OCI-LY1 (cell line): ENCODE results near the gene SDC1.

Experiments
- H2AFZ ChIP-seq: fragments of 200-600 bp; sonication (generic), shearing (Covaris generic); 2 replicates; pipeline ENCODE4 v1.6.0; 2014; ENCODE audit warnings: antibody characterized with exemption, mild to moderate bottlenecking, low read length
- H3F3A ChIP-seq: fragments of 200-600 bp; sonication (generic), shearing (Covaris generic); 2 replicates; pipeline ENCODE4 v1.6.0; 2014; ENCODE audit warnings: mild to moderate bottlenecking, antibody characterized with exemption, low read length, moderate library complexity; ENCODE audit not compliant: insufficient read depth
- H3K27ac ChIP-seq: fragments of 200-600 bp; sonication (generic); 2 replicates; pipeline ENCODE4 v1.5.1; 2014; ENCODE audit warnings: low read length, mixed run types, mild to moderate bottlenecking, low read depth; ENCODE audit not compliant: poor library complexity, severe bottlenecking
- H3K27me3 ChIP-seq: fragments of 200-600 bp; sonication (generic); 2 replicates; pipeline ENCODE4 v1.6.0; 2014; ENCODE audit warnings: antibody characterized with exemption, mild to moderate bottlenecking, low read length, moderate library complexity; ENCODE audit not compliant: insufficient read depth
- H3K36me3 ChIP-seq: fragments of 200-600 bp; sonication (generic); 2 replicates; pipeline ENCODE4 v1.6.1; 2014; ENCODE audit warnings: mild to moderate bottlenecking, antibody characterized with exemption, low read length, moderate library complexity, mixed read lengths; ENCODE audit not compliant: insufficient read depth
- H3K4me1 ChIP-seq: fragments of 200-600 bp; sonication (generic); 2 replicates; pipeline ENCODE4 v1.5.1; 2014; ENCODE audit warnings: mild to moderate bottlenecking, low read length, moderate library complexity; ENCODE audit not compliant: insufficient read depth, severe bottlenecking
- H3K4me2 ChIP-seq: fragments of 200-600 bp; sonication (generic), shearing (Covaris generic); 2 replicates; pipeline ENCODE4 v1.6.1; 2014; ENCODE audit warnings: low read length
- H3K4me3 ChIP-seq: fragments of 200-600 bp; sonication (generic); 2 replicates; pipeline ENCODE4 v1.5.1; 2014; ENCODE audit warnings: low read length, low read depth, mild to moderate bottlenecking, mixed read lengths; ENCODE audit not compliant: poor library complexity, severe bottlenecking
- H3K79me2 ChIP-seq: fragments of 200-600 bp; shearing (Covaris generic); 2 replicates; pipeline ENCODE4 v1.6.1; 2016; ENCODE audit warnings: mixed run types, low read length, mixed read lengths; ENCODE audit not compliant: insufficient read depth
- H3K9ac ChIP-seq: fragments of 200-600 bp; sonication (generic), shearing (Covaris generic); 2 replicates; pipeline ENCODE4 v1.6.1; 2014; ENCODE audit warnings: mild to moderate bottlenecking, low read length, mixed read lengths
- H3K9me2 ChIP-seq: fragments of 200-600 bp; sonication (generic), shearing (Covaris generic); 2 replicates; pipeline ENCODE4 v1.6.1; 2014; ENCODE audit warnings: low read depth, mild to moderate bottlenecking, low read length, mixed read lengths
- H3K9me3 ChIP-seq: fragments of 200-600 bp; shearing (Covaris generic); 2 replicates; pipeline ENCODE4 v1.6.1; 2014; ENCODE audit warnings: low read length, mixed read lengths
- H4K20me1 ChIP-seq: fragments of 200-600 bp; sonication (generic), shearing (Covaris generic); 2 replicates; pipeline ENCODE4 v1.6.0; 2016; ENCODE audit warnings: mild to moderate bottlenecking, low read length; ENCODE audit not compliant: insufficient read depth
- CTCF ChIP-seq: fragments of 200-600 bp; sonication (generic), shearing (Covaris generic); IDR thresholded peaks from 2 replicates; pipeline ENCODE4 v1.5.1; 2017; ENCODE audit warnings: mild to moderate bottlenecking, antibody characterized with exemption, low read length, moderate library complexity, mixed read lengths
- EZH2 ChIP-seq: fragments of 200-600 bp; sonication (generic), shearing (Covaris generic); IDR thresholded peaks from 2 replicates; pipeline ENCODE4 v1.8.0; 2017; ENCODE audit warnings: borderline replicate concordance, mixed run types, mild to moderate bottlenecking, antibody characterized with exemption, low read length, moderate library complexity, mixed read lengths

SDC1 gene

GRCh38 chr2:20254731-20255130, 29.8 kb upstream of the SDC1 start:
- peaks cover 89% of the 10 kb centered on the region for H3K36me3 ChIP-seq
- TF ChIP-seq CTCF (no peak), EZH2 (no peak)

GRCh38 chr2:20250436-20250835, 25.5 kb upstream of the SDC1 start:
- TF ChIP-seq CTCF (no peak), EZH2 (no peak)
- H3K9me3 ChIP-seq: no peaks in the 10 kb centered on the region
- no peaks in the 10 kb centered on the region for H3K79me2 ChIP-seq
- H2AFZ ChIP-seq: no peak overlapping the region
- H3K9ac ChIP-seq: no peak overlapping the region
- H3K9me2 ChIP-seq: no peaks in the 10 kb centered on the region
- peaks cover 91% of the 10 kb centered on the region for H3K36me3 ChIP-seq
- no peaks in the 10 kb centered on the region for H3K27me3 ChIP-seq
- H3K27ac ChIP-seq: no peak overlapping the region
- H3K4me2 ChIP-seq: no peak overlapping the region
- H3K4me1 ChIP-seq: no peaks in the 10 kb centered on the region
- H4K20me1 ChIP-seq: no peaks in the 10 kb centered on the region
- H3F3A ChIP-seq: no peaks in the 10 kb centered on the region
- no peak overlapping the region for H3K4me3 ChIP-seq

More at GRCh38 chr2:20254731-20255130, 29.8 kb upstream of the SDC1 start:
- Histone ChIP-seq H3F3A (no peaks in the 10 kb centered on the region), H3K9me2 (no peaks in the 10 kb centered on the region), H3K27ac (no peak overlapping the region), H3K4me2 (no peak overlapping the region), H3K79me2 (no peaks in the 10 kb centered on the region), H3K4me3 (no peak overlapping the region), H3K9ac (no peak overlapping the region), H3K27me3 (no peaks in the 10 kb centered on the region), H2AFZ (no peak overlapping the region), H3K9me3 (no peaks in the 10 kb centered on the region), H3K4me1 (no peaks in the 10 kb centered on the region), H4K20me1 (no peaks in the 10 kb centered on the region)

DNA sequence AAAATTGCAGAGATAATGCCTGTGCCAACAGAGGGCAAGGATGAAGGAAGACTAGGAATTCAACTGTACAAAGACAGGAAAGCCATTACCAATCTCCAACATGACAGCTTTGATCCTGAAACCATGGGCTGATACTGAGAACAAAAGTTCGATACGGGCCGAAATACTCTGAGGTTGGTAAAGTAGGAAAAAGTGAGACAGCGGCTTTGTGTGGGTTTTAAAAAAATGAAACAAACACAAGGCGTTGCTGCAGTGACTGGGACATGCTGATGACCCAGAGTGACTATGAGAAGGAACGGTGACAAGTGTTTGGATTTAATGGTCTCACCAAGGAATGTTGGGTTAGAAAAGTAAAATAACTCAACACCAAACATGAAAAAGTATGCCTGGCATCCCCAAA, 24.2 kb upstream of the SDC1 start:
- no peak overlapping the region for H3K27ac ChIP-seq
- no peak overlapping the region for H2AFZ ChIP-seq
- no peaks in the 10 kb centered on the region for H3K79me2 ChIP-seq
- H4K20me1 ChIP-seq: no peaks in the 10 kb centered on the region
- H3F3A ChIP-seq: no peaks in the 10 kb centered on the region
- H3K9ac ChIP-seq: no peak overlapping the region
- H3K9me3 ChIP-seq: no peaks in the 10 kb centered on the region
- no peaks in the 10 kb centered on the region for H3K4me1 ChIP-seq
- TF ChIP-seq CTCF (no peak), EZH2 (no peak)
- no peak overlapping the region for H3K4me2 ChIP-seq
- H3K27me3 ChIP-seq: no peaks in the 10 kb centered on the region
- H3K9me2 ChIP-seq: no peaks in the 10 kb centered on the region
- H3K4me3 ChIP-seq: no peak overlapping the region
- peaks cover 78% of the 10 kb centered on the region for H3K36me3 ChIP-seq
